GM19468 (cell line): ENCODE results near the gene GSDMA.

Experiments used
- ATAC-seq: cut with Tn5 transposase; IDR thresholded peaks from one replicate; pipeline ENCODE4 v1.9.1; 2021; ENCODE audit warnings: mild to moderate bottlenecking, moderate library complexity, moderate number of reproducible peaks; ENCODE audit not compliant: unreplicated experiment; ENCODE audit errors: extremely low read depth

The GSDMA gene

GRCh38 chr17:40018211-40019121 is 55.7 kb downstream of the GSDMA start:
- no peak for ATAC-seq

DNA sequence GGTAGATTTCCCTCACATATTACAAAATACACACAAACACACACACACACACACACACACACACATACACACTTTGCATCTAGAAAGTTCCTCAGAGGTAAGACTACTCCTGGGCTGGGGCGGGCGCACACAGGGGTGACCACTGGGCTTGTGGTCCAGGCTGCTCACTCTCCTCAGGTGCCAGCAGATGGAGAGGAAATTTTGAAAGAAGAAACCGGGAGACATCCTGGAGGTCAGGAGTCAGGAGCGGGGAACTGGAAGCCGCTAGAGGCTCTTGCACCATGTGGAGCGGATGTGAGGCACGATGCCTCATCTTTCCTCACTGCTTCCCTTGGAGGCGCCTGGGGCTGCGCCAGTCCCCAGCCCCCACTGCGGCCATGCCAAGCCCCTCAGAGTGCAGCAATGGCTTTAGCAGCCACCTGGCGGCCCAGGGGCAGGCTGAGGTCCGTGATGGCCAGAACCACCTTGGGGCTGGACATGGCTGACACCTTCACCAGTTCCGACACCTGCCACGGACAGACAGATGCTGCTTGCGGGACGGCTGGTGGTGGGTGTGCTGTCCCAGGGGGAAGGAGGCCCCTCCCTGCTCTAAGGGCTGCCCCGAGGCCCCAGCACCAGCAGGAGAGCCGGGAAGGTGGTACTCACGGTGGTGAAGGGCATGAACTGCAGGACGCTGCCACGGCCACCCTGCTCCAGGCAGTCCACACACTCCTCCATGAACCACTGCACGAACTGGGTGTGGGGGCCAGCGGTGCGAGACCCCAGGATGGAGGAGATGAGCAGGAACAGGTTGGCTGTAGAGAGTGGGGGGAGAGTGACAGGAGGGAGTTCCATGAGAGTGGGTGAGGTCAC is 56.6 kb downstream of the GSDMA start:
- ATAC-seq = no peak

- no peak for ATAC-seq
Observed at GRCh38 chr17:40020146-40020545, 57.3 kb downstream of the GSDMA start.

DNA sequence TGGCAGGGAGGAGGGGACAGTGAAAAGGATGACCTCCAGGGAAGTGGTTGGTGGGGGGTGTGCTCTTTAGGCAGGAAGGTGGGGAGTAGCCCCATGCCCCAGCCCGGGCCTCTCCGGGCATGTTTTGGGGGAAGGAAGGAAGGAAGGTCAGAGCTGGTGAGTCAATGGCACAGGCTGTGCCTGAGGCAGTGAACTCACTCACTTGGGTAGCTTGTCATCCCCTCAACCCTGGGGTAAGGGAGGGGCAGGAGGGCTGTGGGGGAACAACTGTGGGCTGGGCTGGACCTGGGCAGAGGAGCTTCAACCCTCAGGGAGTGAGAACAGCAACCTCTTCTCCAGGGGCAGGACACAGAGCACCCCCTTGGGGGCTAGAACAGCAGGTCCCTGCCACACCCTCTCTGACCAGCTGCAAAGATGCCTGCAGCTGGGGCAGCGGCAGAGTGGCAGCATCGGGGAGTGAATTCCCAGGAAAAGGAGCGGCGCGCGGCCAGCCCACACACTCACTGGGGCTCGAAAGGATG is 58.7 kb downstream of the GSDMA start:
- no peak for ATAC-seq

- ATAC-seq = no peak
Observed at GRCh38 chr17:40022497-40022896, 59.7 kb downstream of the GSDMA start.

DNA sequence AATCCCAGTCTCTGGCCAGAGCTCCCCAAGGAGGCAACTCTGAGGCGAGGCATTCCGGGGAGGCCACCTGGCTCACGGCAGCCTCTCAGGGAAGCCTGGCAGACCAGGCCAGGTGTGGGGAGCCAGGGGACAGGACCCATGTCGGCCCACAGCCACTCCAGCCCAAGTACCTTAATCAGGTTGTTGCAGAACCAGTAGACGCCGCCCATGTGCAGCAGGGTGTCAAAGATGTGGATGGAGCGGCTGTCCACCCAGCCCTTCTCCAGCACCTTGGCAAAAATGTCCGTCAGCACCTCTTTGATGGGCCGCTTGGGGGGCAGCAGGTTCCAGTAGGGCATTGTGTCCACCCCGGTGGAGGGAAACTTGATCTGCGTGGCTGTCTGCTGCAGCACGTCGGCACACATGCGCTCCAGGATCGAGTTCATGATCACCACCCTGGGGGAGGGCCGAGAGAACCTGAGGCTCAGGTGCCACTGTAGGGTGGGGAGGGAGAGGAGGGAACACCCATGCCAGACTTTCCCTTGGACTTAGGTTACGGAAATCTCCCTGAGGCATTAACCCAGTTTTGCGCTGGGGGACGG is 60.2 kb downstream of the GSDMA start:
- no peak for ATAC-seq

DNA sequence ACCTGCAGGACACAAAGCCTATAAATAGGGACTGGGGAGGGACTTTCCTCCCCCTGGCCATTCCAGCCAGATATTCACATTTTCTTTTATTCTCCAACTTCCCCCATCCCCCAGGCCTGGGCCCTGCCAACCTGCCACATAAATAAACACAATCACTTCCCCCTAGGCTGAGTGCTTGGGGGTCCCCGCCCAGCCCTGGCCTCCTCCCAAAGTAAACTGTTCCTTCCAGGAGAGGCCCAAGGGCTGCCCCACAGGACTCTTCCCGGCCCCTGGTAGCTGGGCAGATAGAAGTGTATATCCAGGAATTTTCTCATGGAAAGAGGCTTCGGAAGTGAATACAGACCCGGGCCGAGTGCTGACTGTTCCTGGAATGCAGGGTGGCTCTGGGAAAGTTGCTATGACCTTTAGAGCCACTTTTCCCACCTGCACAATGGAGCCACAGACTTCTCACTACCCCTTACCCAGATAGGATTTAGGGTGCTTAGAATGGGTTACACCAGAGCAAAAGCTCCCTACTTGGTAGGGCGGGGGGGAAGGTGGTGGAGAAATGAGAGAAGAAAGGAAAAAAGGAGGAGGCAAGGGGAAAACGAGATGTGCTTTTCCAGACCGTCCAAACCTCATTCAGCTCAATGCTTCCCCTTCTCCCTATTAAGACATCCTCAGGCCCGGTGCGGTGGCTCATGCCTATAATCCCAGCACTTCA is 60.9 kb downstream of the GSDMA start:
- ATAC-seq = no peak

DNA sequence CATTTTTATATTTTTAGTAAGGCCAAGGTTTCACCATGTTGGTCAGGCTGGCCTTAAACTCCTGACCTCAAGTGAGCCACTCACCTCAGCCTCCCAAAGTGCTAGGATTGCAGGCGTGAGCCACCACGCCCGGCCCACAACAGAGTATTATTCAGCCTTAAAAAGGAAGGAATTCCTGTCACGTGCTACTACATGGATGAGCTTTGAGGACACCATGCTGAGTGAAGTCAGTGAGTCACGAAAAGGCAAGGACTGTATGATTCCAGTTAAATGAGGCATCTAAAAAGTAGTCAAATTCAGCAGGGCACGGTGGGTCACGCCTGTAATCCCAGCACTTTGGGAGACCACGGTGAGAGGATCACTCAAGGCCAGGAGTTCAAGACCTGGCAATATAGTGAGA is 62.1 kb downstream of the GSDMA start:
- no peak for ATAC-seq

DNA sequence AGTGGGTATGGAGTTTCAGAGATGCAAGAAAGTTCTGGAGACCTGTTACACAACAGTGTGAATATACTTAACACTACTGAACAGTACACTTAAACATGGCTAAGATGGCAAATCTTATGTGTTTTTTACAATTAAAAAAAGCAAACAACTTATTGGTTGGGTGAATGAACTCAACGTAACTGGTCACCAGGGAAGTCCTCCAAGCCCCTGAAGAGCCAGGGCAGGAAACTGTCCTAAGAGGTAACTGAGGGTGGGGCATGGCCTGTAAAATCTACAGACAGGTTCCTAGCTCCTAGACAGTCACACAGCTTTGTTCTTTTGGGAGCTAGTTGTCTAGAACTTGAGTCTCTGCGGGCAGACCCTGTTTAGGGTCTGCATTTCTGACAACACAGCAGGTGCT is 62.8 kb downstream of the GSDMA start:
- no peak for ATAC-seq

- ATAC-seq = no peak
Observed at GRCh38 chr17:40025991-40026815, 63.4 kb downstream of the GSDMA start.

GRCh38 chr17:40026816-40027613 is 64.2 kb downstream of the GSDMA start:
- ATAC-seq = no peak
